Transverse colon (tissue), 4 donors: Measurements from ENCODE around the gene DPY19L3. TPM values are rescaled to one million over a fixed set of nuclear protein-coding genes. Genes with fewer than 3 reads are reported as not detected.

Experiments
- DNase-seq: peaks from one replicate; pipeline ENCODE4 v3.0.0-alpha.2; 2019
- H3K27ac ChIP-seq, 4 donors: fragments of 200-600 bp; sonication (generic); 2 replicates each; pipeline ENCODE4 v1.5.1; 2016 to 2018; ENCODE audit warnings: inconsistent platforms in 4 of 4
- H3K27me3 ChIP-seq: fragments of 200-600 bp; sonication (generic); 2 replicates; pipeline ENCODE4 v1.5.1; 2017; ENCODE audit warnings: inconsistent platforms
- H3K36me3 ChIP-seq, 4 donors: fragments of 200-600 bp; sonication (generic); 2 replicates each; pipeline ENCODE4 v1.5.1; 2017 to 2019; ENCODE audit warnings: inconsistent platforms in 4 of 4
- H3K4me1 ChIP-seq, 4 donors: fragments of 200-600 bp; sonication (generic); 2 replicates each; pipeline ENCODE4 v1.5.1; 2017 to 2020; ENCODE audit warnings: inconsistent platforms in 4 of 4
- H3K4me3 ChIP-seq, 4 donors: fragments of 200-600 bp; sonication (generic); 1 replicate in 1 of 4; 2 replicates in 3 of 4; pipeline versions ENCODE4 v1.5.1 to v1.6.1; 2017 to 2019; ENCODE audit warnings: inconsistent platforms in 4 of 4
- H3K9me3 ChIP-seq, 2 donors: fragments of 200-600 bp; sonication (generic); 2 replicates each; pipeline ENCODE4 v1.5.1; 2017 to 2019; ENCODE audit warnings: inconsistent platforms in 2 of 2
- EP300 ChIP-seq: sonication (generic); formaldehyde crosslinking; IDR thresholded peaks from one replicate; pipeline ENCODE4 v1.6.1; 2017; ENCODE audit warnings: antibody characterized with exemption, low read depth
- POLR2A ChIP-seq: fragments of 450-650 bp; IDR thresholded peaks from one replicate; pipeline ENCODE4 v1.6.1; 2016; ENCODE audit warnings: antibody characterized with exemption, mild to moderate bottlenecking, moderate library complexity
- POLR2AphosphoS5 ChIP-seq, 3 donors: sonication (generic); formaldehyde crosslinking; IDR thresholded peaks; one replicate each; pipeline ENCODE4 v1.6.1; 2016; ENCODE audit warnings: antibody characterized with exemption in 3 of 3
- WGBS, 2 donors: methylation state at CpG; one replicate each; pipeline ENCODE4 v1.1.5; 2018; ENCODE audit warnings: low coverage in 1 of 2; 5-methylcytosine and 5-hydroxymethylcytosine counted together
- in situ Hi-C, 4 donors: fragments of 200-750 bp; cut with MboI; loops; one replicate each; pipeline versions ENCODE4 v1.15.0 to v1.15.1; 2017; ENCODE audit warnings: low sequenced_read_pairs in 3 of 4, low pct_ligation_motif_present in 1 of 4, low pct_unique_long_range_greater_than_20kb in 1 of 4
- intact Hi-C: fragments of 100-400 bp; cut with DNase I; formaldehyde crosslinking; loops from one replicate; pipeline ENCODE4 v1.15.1; 2023; ENCODE audit warnings: low total_unique reads
- total RNA-seq, 4 donors: library from RNA; depleted of rRNA; stranded (reverse); fragments of >200 nt; gene quantifications; one replicate each; pipeline ENCODE4 v1.1.0, GENCODE V29; 2016
- TF ChIP-seq, protein P1 (sequence below), 5 experiments: fragments of 200-600 bp in 3 of 5; fragments of 450-650 bp in 2 of 5; sonication (generic) in 3 of 5; IDR thresholded peaks; 1 replicate in 2 of 5; 2 replicates in 3 of 5; pipeline ENCODE4 v1.5.1; 2016 to 2017; ENCODE audit warnings: antibody characterized with exemption in 5 of 5, inconsistent platforms in 3 of 5, mild to moderate bottlenecking in 2 of 5, moderate library complexity in 1 of 5

DPY19L3 gene
- total RNA-seq, 4 donors from 2014 or later, result 15.6 to 48.6 (median 20.2) TPM

DNA sequence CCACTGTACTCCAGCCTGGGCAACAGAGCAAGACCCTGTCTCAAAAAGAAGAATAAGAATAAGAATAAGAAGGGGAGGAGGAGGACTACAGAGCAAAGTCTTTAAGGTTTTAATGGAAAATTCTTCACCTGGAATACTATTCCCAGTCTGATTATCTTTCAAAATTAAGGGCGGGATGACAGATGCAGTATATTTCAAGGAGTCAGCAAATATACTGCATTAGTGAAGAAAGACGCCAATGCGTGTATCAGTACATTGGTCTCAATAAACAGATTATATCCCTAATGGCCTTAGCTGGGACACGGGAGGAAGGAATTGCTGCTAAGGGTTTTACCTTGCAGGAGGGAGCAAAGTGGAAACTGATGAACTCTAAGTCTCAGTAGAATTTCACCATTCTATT lies 121.3 kb downstream of the DPY19L3 start:
- H3K9me3 ChIP-seq, result no peaks in the 10 kb centered on the region
- H3K27me3 ChIP-seq, result no peaks in the 10 kb centered on the region
- no peaks in the 10 kb centered on the region for H3K4me1 ChIP-seq
- in situ Hi-C loops (no loop called here), intact Hi-C loops (no loop called here)
- no peak overlapping the region for H3K27ac ChIP-seq
- WGBS, 2 donors, result 90 to 92% methylated on average over 4 of the region's 4 CpGs
- no peak for TF ChIP-seq POLR2A
- TF ChIP-seq, protein P1, sequence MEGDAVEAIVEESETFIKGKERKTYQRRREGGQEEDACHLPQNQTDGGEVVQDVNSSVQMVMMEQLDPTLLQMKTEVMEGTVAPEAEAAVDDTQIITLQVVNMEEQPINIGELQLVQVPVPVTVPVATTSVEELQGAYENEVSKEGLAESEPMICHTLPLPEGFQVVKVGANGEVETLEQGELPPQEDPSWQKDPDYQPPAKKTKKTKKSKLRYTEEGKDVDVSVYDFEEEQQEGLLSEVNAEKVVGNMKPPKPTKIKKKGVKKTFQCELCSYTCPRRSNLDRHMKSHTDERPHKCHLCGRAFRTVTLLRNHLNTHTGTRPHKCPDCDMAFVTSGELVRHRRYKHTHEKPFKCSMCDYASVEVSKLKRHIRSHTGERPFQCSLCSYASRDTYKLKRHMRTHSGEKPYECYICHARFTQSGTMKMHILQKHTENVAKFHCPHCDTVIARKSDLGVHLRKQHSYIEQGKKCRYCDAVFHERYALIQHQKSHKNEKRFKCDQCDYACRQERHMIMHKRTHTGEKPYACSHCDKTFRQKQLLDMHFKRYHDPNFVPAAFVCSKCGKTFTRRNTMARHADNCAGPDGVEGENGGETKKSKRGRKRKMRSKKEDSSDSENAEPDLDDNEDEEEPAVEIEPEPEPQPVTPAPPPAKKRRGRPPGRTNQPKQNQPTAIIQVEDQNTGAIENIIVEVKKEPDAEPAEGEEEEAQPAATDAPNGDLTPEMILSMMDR (IDR thresholded peaks at IDR 0.05), result no peak
- no peak for TF ChIP-seq POLR2AphosphoS5 (IDR thresholded peaks at IDR 0.05)
- no peak for TF ChIP-seq EP300
- no peaks in the 10 kb centered on the region for H3K36me3 ChIP-seq
- no peak overlapping the region for H3K4me3 ChIP-seq
- no peak for DNase-seq

DNA sequence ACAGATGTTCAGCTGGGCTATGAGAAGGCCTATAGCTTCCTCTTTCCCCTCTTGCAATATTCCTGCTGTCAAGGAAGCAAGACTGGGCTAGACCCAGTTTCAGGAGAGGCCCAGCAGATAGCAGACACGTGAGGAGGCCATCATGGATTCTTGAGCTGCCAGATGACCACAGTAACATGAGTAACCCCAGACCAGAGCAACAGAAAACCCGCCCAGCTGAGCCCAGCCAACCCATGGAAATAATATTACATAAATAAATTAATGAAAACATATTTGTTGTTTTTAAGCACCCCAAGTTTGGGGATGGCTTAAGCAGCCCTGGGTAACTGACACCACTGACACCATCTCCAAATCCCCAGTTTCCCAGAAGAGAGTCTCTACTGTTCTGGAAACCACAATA lies 125.2 kb downstream of the DPY19L3 start:
- Histone ChIP-seq H3K27ac (no peak overlapping the region), H3K4me1 (no peaks in the 10 kb centered on the region), H3K27me3 (no peaks in the 10 kb centered on the region), H3K36me3 (no peaks in the 10 kb centered on the region), H3K4me3 (no peak overlapping the region), H3K9me3 (no peaks in the 10 kb centered on the region)
- in situ Hi-C loops (no loop called here), intact Hi-C loops (no loop called here)
- TF ChIP-seq POLR2A, result no peak
- TF ChIP-seq, protein P1 (IDR thresholded peaks at IDR 0.05), result no peak
- TF ChIP-seq EP300, result no peak
- TF ChIP-seq POLR2AphosphoS5 (IDR thresholded peaks at IDR 0.05), result no peak
- no peak for DNase-seq
- 59 to 100% methylated on average over 1 to 2 of the region's 2 CpGs for WGBS, 2 donors

DNA sequence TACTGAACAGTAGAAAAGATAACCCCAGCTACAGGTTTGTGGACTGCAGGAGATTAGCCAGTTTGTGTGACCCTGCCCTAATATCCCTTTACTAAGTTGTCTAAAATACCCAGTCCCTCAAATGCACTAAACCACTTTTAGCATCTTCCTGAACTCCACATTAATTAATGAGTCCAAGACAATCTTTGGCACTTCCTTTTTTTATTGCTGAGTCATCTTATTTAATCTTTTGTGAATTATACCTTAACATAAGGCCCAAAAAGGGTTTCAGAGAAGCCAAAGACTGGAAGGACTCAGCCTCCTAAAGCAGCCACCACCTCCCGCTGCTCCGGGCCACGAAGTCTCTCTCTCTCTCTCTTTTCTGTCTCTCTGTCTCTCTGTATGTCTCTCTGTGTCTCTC lies 126.7 kb downstream of the DPY19L3 start:
- intact Hi-C loops, result no loop called here
- WGBS, 2 donors, result 84 to 92% methylated on average over 3 of the region's 3 CpGs

More for the DNA sequence above, 126.7 kb downstream of the DPY19L3 start:
- no peak for DNase-seq
- Histone ChIP-seq H3K27me3 (no peaks in the 10 kb centered on the region), H3K4me1 (no peaks in the 10 kb centered on the region), H3K9me3 (no peaks in the 10 kb centered on the region), H3K27ac (no peak overlapping the region), H3K4me3 (no peak overlapping the region), H3K36me3 (no peaks in the 10 kb centered on the region)
- TF ChIP-seq POLR2AphosphoS5 (IDR thresholded peaks at IDR 0.05) (no peak), EP300 (no peak), POLR2A (no peak)
- TF ChIP-seq, protein P1 (IDR thresholded peaks at IDR 0.05), result no peak
- in situ Hi-C loops, result no loop called here

Other genes with a start within 250 kb of the DPY19L3 start
- 10 to 100 TPM; 20.3 to 30.0 (median 22.5) TPM for gene ZNF507, start 60.2 kb upstream of the DPY19L3 start, total RNA-seq
- gene PDCD5, start 175.4 kb downstream of the DPY19L3 start, total RNA-seq, result 100 to 1,000 TPM in 2 of 4 donors, 10 to 100 TPM in 2; 76.7 to 175 (median 106) TPM